Common myeloid progenitor, CD34-positive (primary cell): Measurements from ENCODE around the gene C9orf152. TPM values are rescaled to one million over a fixed set of nuclear protein-coding genes. Genes with fewer than 3 reads are reported as not detected.

Experiments
- CTCF ChIA-PET: fragments of 350-600 bp; sonication (Branson Sonifier 250); formaldehyde crosslinking; loops from one replicate; lab custom pipeline; 2021; ENCODE audit warnings: antibody characterized with exemption; lab: Charles Lee
- POLR2A ChIA-PET: fragments of 350-600 bp; sonication (Branson Sonifier 250); formaldehyde crosslinking; loops from one replicate; lab custom pipeline; 2021; ENCODE audit warnings: antibody characterized with exemption; lab: Charles Lee
- DNase-seq, 3 donors: peaks; one replicate each; pipeline versions ENCODE4 v3.0.0 to v3.0.0-alpha.2; 2013
- H3K27ac ChIP-seq, 2 experiments: 1 replicate in 1 of 2; 2 replicates in 1 of 2; pipeline ENCODE4 v1.7.0; 2013; ENCODE audit warnings: inconsistent platforms in 2 of 2, low read length in 2 of 2, mild to moderate bottlenecking in 2 of 2, low read depth in 1 of 2, moderate library complexity in 1 of 2; ENCODE audit not compliant: severe bottlenecking in 2 of 2, insufficient read depth in 1 of 2, poor library complexity in 1 of 2
- H3K27me3 ChIP-seq, 5 experiments: replicated peaks in 2 of 5; 1 replicate in 3 of 5; 2 replicates in 2 of 5; pipeline versions ENCODE4 v1.6.1 to v1.7.0; 2013; ENCODE audit warnings: low read length in 4 of 5, mild to moderate bottlenecking in 2 of 5, moderate library complexity in 2 of 5, inconsistent platforms in 1 of 5; ENCODE audit not compliant: insufficient read depth in 5 of 5, control insufficient read depth in 4 of 5
- H3K36me3 ChIP-seq, 4 experiments: 1 replicate in 2 of 4; 2 replicates in 2 of 4; pipeline versions ENCODE4 v1.6.1 to v1.7.0; 2013; ENCODE audit warnings: low read length in 3 of 4, control low read depth in 1 of 4, mild to moderate bottlenecking in 1 of 4; ENCODE audit not compliant: control insufficient read depth in 4 of 4, insufficient read depth in 4 of 4
- H3K4me1 ChIP-seq, 4 experiments: 1 replicate in 3 of 4; 2 replicates in 1 of 4; pipeline versions ENCODE4 v1.6.1 to v1.7.1; 2013; ENCODE audit warnings: low read length in 3 of 4, mild to moderate bottlenecking in 3 of 4, control low read depth in 1 of 4, inconsistent platforms in 1 of 4, moderate library complexity in 1 of 4; ENCODE audit not compliant: control insufficient read depth in 4 of 4, insufficient read depth in 4 of 4; ENCODE audit errors: control extremely low read depth in 1 of 4
- H3K4me3 ChIP-seq, 7 experiments: 1 replicate in 4 of 7; 2 replicates in 3 of 7; pipeline versions ENCODE4 v1.5.1 to v1.7.0; 2013; ENCODE audit warnings: mild to moderate bottlenecking in 7 of 7, low read length in 6 of 7, moderate library complexity in 6 of 7, inconsistent platforms in 2 of 7, low read depth in 2 of 7, control low read depth in 1 of 7; ENCODE audit not compliant: insufficient read depth in 4 of 7, control insufficient read depth in 1 of 7; ENCODE audit errors: extremely low read depth in 1 of 7
- H3K9me3 ChIP-seq, 5 experiments: 1 replicate in 4 of 5; 2 replicates in 1 of 5; pipeline versions ENCODE4 v1.6.1 to v1.7.1; 2013; ENCODE audit warnings: low read length in 4 of 5, mild to moderate bottlenecking in 2 of 5, inconsistent platforms in 1 of 5, low read depth in 1 of 5, moderate library complexity in 1 of 5; ENCODE audit not compliant: control insufficient read depth in 4 of 5, insufficient read depth in 2 of 5; ENCODE audit errors: control extremely low read depth in 1 of 5
- WGBS: methylation state at CpG from one replicate; pipeline ENCODE4 v1.1.5; 2013; ENCODE audit not compliant: insufficient coverage; 5-methylcytosine and 5-hydroxymethylcytosine counted together
- polyA plus RNA-seq: library from polyadenylated mRNA; unstranded; fragments of 120-200 nt; gene quantifications from one replicate; pipeline ENCODE4 v1.2.1, GENCODE V29; 2013

C9orf152 gene, protein sequence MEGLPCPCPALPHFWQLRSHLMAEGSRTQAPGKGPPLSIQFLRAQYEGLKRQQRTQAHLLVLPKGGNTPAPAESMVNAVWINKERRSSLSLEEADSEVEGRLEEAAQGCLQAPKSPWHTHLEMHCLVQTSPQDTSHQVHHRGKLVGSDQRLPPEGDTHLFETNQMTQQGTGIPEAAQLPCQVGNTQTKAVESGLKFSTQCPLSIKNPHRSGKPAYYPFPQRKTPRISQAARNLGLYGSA
- polyA plus RNA-seq, result 0.25 TPM

DNA sequence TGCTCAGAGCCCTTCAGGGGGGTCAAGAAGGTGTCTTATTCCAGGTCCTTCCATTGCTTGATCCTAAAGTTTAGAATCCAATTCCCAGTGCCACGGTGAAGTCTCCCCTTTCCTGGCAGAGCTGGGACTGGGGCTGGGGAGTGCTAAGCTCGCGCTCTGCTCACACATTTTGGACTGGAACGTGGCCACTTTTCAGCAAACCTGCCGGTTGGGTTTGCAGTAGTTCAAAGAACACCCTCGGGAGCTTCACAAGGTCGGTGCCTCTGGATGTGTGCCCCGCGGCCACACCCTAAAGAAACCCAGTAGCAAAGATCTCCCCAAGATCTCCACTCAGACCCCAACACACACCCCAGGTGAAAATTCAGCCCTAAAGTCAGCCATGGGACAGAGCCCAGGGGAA, at the start of gene C9orf152:
C9orf152 (minus strand) TSS at position 129 of the 400 bp plus-strand sequence. CDS start 580 bp downstream, outside the sequence.
- H3K9me3 ChIP-seq, result peaks cover 0 to 3% (median 0%) of the 10 kb centered on the region in 5 experiments
- CTCF ChIA-PET, result interaction anchor here (1.2 kb wide), 1 partner anchor 11 kb away, joined by 3 read pairs; no protein-coding TSS in a partner anchor

DNA sequence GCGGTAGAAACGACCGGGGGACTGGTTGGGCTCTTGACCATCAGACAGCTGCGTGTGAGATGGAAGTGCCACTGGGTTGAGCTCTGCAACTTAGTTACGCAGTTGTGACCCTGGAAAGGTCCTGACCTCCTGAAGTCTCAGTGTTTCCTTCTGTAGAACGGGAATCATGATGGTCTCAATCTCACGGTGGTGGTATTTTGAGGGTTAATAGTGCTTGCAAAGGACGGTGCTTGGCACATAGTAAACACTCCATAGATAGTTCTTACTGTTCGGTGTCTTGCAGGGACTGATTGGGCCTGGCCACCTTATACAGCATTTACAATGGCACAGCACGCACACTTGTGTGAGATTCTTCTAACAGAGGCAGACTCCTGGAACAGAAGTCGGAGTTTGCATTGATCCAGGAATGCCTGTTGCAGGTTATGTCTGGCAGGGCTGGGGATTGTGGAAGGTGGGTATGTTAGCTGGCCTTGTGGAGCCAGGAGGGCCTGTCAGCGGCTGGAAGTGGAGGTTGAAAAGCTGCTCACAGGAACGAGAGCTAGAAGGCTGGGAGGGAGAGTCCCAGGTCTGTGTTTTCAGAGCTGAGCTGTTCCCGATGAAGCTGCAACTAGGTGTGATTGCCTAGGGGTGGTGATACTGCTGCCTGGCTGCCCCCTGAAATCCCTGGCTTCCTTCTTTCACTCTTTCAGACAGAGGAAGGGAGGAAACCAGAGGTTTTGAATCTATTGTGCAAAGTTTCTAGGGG, 49.3 kb upstream of the C9orf152 start:
- H3K27ac ChIP-seq, result peak overlapping the region; percentile 85 to 96
- 2% methylated on average over 9 of the region's 14 CpGs for WGBS
- H3K4me1 ChIP-seq, result peaks cover 15 to 48% (median 38%) of the 10 kb centered on the region in 4 experiments
- H3K9me3 ChIP-seq, result no peaks in the 10 kb centered on the region
- peaks cover 0 to 9% (median 0%) of the 10 kb centered on the region in 4 experiments for H3K36me3 ChIP-seq
- peak overlapping the region; percentile 63 to 95 (median 84) for H3K4me3 ChIP-seq
- ChIA-PET CTCF (interaction anchor here (1.1 to 2.1 kb wide), 4 partner anchors 11 to 64 kb away, joined by 3 to 11 read pairs (median 4); no protein-coding TSS in a partner anchor), POLR2A (interaction anchor here (0.6 to 1.6 kb wide), 5 partner anchors 12 to 72 kb away, joined by 3 to 5 read pairs (median 4); no protein-coding TSS in a partner anchor)
- no peaks in the 10 kb centered on the region for H3K27me3 ChIP-seq
- peak in 2 of 3 donors; percentile 6 to 22 for DNase-seq

More for the DNA sequence above, at the start of gene C9orf152:
- Histone ChIP-seq H3K27ac (no peak within 1 kb of the TSS), H3K36me3 (no peaks in the 10 kb centered on the region), H3K27me3 (no peaks in the 10 kb centered on the region), H3K4me3 (peak within 1 kb of the TSS in 2 of 7 experiments; percentile 22 to 54), H3K4me1 (peaks cover 0 to 5% (median 0%) of the 10 kb centered on the region in 4 experiments)
- POLR2A ChIA-PET, result interaction anchor here (0.6 to 0.7 kb wide), 2 partner anchors 24 to 29 kb away, joined by 3 to 4 read pairs; no protein-coding TSS in a partner anchor
- DNase-seq, result no peak
- 95% methylated on average over 4 of the region's 9 CpGs for WGBS

DNA sequence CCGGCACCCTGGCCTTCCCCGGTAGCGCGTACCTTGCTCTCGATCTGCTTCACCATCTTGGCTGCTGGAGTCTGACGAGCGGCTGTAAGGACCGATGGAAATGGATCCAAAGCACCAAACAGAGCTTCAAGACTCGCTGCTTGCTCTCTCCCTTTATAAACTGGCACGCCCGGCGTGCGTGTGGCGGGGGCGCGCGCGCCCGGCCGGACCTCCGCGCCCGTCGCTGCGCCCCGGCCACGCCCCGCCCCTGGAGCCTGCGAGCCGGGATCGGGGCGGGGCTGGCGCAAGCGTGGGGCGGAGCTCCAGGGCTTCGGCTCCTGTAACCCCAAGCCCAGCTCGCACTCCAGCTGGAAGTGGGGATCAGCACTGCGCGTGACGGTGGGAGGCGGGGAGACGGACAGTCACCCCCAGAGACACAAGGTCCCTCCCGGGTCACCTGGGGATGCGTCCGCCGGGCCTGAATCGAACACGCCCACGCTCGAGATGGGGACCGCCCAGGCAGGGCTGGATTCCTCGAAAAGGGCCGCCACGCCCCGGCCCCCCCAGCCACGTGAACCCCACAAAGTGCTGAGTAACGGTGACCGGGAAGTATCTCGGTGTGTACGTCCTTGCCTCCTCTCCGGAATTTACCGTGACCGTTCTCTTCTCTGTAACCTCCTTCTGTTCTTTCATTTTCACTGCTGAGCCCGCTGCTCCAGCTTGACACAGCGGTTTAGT, 48.6 kb upstream of the C9orf152 start, which contains the start of gene TXN:
TXN (minus strand) TSS at position 128 of the 717 bp plus-strand sequence; CDS start at position 56, 72 bp downstream.
- H3K4me1 ChIP-seq, result peaks cover 15 to 53% (median 38%) of the 10 kb centered on the region in 4 experiments
- peak within 1 kb of the TSS; percentile 85 to 96 for H3K27ac ChIP-seq
- H3K36me3 ChIP-seq, result peaks cover 0 to 9% (median 0%) of the 10 kb centered on the region in 4 experiments
- H3K27me3 ChIP-seq, result no peaks in the 10 kb centered on the region
- DNase-seq, result peak; percentile 95 to 99 (median 98)
- WGBS, result 0% methylated on average over 65 of the region's 65 CpGs
- POLR2A ChIA-PET, result interaction anchor here (0.5 to 1.6 kb wide), 7 partner anchors 11 to 789 kb away, joined by 3 to 5 read pairs (median 4); no protein-coding TSS in a partner anchor
- no peaks in the 10 kb centered on the region for H3K9me3 ChIP-seq
- H3K4me3 ChIP-seq, result peak within 1 kb of the TSS; percentile 63 to 95 (median 84)
- CTCF ChIA-PET, result interaction anchor here (2.1 kb wide), 1 partner anchor 25 kb away, joined by 4 read pairs; no protein-coding TSS in a partner anchor

DNA sequence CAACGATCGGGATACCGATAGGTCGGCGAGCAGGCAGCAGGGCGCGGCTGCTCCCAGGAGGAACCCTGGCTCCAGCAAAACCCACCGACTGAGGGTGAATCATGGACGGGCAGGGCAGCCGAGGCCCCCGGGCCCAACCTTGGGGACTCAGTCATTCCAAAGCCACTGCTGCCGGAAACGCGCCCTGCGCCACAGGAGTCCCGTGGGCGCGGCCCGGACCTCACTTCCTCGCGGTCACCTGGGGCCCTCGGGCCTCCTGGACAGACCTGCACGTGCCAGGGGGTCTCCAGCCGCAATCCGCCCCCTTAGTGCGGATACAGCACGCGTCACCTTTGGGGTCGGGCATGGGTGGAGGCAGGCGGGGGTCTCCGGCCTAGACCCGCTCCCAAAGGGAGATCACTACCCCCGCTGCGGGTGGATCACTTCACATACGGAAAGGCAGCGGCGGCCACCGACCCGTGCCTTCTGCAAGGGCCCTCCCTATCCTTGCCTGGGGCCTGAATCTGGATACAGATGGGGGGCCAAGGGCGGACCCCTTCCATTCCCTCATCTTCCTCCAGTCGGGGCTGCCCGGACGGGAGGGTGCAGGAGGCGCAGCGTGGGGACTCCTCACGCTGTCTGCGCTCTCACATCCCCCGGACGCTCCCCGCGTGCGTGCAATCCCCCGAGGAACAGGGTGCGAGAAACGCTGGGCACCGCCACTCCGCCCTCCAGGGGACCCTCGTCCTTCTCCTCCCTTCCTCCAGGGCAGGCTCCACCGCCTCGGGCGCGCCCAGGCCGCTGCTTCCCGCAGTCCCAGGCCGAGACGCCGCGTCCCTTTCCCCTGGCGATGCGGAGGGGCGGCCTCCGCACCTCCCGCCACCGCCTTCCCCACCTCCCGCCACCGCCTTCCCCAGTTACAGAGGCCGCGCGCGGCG, 47.8 kb upstream of the C9orf152 start:
- Histone ChIP-seq H3K4me3 (peak overlapping the region; percentile 63 to 95 (median 84)), H3K36me3 (peaks cover 0 to 13% (median 1%) of the 10 kb centered on the region in 4 experiments), H3K27ac (peak overlapping the region; percentile 83 to 85), H3K27me3 (no peaks in the 10 kb centered on the region), H3K9me3 (no peaks in the 10 kb centered on the region), H3K4me1 (peaks cover 15 to 53% (median 40%) of the 10 kb centered on the region in 4 experiments)
- POLR2A ChIA-PET, result interaction anchor here (1.3 kb wide), 1 partner anchor 11 kb away, joined by 4 read pairs; no protein-coding TSS in a partner anchor
- DNase-seq, result peak in 2 of 3 donors; percentile 58 to 69
- CTCF ChIA-PET, result no interaction called here
- WGBS, result 0% methylated on average over 67 of the region's 81 CpGs

DNA sequence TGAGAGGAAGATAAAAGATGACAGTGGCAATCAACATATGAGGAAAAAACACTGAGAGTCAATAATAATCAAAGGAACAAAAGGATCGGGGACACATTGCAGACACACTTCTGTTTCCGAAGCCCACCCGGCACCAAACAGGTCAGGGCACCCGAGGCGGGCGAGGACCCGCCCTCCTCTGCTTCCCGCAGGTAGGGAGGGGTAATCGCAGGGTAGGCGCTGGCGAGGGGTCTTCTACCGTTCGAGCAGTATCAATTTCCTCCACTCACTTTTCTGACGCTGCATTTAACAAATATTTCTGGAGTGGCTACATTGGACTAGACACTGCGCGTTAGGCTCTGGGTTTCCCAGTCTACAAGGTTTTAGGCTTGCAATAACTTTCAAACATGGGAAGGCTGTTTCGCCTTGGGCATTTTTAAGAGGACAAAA, 47.1 kb upstream of the C9orf152 start:
- Histone ChIP-seq H3K27me3 (no peaks in the 10 kb centered on the region), H3K27ac (peak overlapping the region; percentile 83 to 85), H3K4me1 (peaks cover 15 to 53% (median 40%) of the 10 kb centered on the region in 4 experiments), H3K4me3 (peak overlapping the region; percentile 63 to 95 (median 84)), H3K9me3 (no peaks in the 10 kb centered on the region), H3K36me3 (peaks cover 0 to 19% (median 5%) of the 10 kb centered on the region in 4 experiments)
- 4% methylated on average over 11 of the region's 17 CpGs for WGBS
- ChIA-PET CTCF (no interaction called here), POLR2A (no interaction called here)
- peak; percentile 18 to 60 (median 46) for DNase-seq
